ENCODE results near the gene FNIP1.
"Not testable (repeated sequence)": the region's sequence is repeated elsewhere in the genome, so short reads cannot be mapped to it uniquely, and the experiment has no call there.

The FNIP1 gene

DNA sequence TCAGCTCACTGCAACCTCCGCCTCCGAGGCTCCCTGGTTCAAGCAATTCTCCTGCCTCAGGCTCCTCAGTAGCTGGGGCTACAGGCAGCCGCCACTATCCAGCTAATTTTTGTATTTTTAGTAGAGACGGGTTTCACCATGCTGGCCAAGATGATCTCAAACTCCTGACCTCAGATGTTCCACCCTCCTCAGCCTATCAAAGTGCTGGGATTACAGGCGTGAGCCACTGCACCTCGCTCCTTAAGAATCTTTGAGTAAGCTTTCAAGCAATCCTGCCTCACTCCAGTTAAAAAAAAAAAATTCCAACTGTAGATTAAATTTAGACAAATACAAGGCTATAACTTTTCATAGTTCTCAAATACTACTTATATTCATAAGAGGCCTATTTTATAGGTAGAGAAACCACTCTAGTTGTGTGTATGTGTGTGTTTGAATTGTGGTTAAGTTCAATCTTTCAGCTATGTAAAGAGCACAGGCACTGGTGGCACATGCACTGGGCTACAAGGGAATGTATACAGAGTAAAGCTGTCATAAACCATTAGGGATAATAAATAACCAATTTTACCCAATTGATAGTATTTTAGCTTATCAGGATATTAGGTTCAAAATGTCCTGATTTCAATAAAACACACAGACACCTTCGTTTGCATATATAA, 111.2 kb downstream of the FNIP1 start:
- Histone ChIP-seq H3K9ac (ENCODE audit: low read length in 2 of 2) (no peak overlapping the region), H3K27me3 (ENCODE audit: control insufficient read depth in 1 of 2, insufficient read depth in 2 of 2, low read length in 2 of 2) (no peaks in the 10 kb centered on the region), H3K27ac (ENCODE audit: low read length) (no peak overlapping the region), H3K4me1 (ENCODE audit: control insufficient read depth, insufficient read depth, low read length) (peaks cover 2% of the 10 kb centered on the region), H3K36me3 (ENCODE audit: control insufficient read depth in 2 of 2, insufficient read depth in 2 of 2, low read length in 2 of 2) (peaks cover 0 to 7% of the 10 kb centered on the region in 2 donors), H3K9me3 (ENCODE audit: control insufficient read depth in 2 of 2, low read length in 2 of 2) (no peaks in the 10 kb centered on the region), H3K4me3 (ENCODE audit: low read length in 2 of 2) (no peak overlapping the region)

DNA sequence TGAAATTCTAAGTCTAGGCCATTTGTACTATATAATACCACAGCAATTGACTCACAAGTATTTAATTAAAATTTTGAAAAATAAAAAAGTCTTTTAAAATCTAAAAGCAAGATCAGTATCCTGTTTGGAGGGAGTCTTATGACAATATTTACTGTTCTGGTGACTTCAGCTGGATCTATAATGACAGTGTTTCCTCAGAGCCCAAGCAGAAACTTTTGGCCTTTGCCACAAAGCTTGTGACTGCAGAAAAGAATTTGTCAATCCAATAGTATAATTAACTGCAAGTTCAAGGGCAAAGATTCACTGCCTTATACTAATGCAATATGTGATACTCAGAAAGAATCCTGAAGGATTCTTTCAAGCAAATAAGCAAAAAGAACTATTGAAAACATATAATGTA, 112.2 kb downstream of the FNIP1 start:
- no peak overlapping the region for H3K9ac ChIP-seq (ENCODE audit: low read length in 2 of 2)
- H3K4me3 ChIP-seq (ENCODE audit: low read length in 2 of 2), result no peak overlapping the region
- no peaks in the 10 kb centered on the region for H3K27me3 ChIP-seq (ENCODE audit: control insufficient read depth in 1 of 2, insufficient read depth in 2 of 2, low read length in 2 of 2)
- peaks cover 2% of the 10 kb centered on the region for H3K4me1 ChIP-seq (ENCODE audit: control insufficient read depth, insufficient read depth, low read length)
- peaks cover 0 to 3% of the 10 kb centered on the region in 2 donors for H3K36me3 ChIP-seq (ENCODE audit: control insufficient read depth in 2 of 2, insufficient read depth in 2 of 2, low read length in 2 of 2)
- H3K27ac ChIP-seq (ENCODE audit: low read length), result no peak overlapping the region
- no peaks in the 10 kb centered on the region for H3K9me3 ChIP-seq (ENCODE audit: control insufficient read depth in 2 of 2, low read length in 2 of 2)

DNA sequence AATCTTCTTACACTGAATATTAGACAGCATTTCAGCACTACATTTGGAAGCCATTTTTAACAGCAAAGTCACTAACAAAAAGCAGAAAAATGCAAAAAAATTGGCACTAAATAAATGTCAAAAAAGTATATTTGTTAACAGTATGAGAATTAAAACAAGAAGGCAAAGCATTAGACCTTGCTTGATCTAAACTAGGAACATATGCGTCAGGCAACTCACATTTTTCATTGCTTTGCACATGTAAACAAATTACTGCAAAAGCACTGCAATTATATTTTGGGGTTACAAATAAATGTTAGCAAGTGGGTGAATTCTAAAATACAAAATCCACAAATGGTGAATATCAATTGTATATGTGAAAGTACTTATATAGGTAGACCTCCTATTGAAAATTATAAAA, 112.8 kb downstream of the FNIP1 start:
- Histone ChIP-seq H3K27me3 (ENCODE audit: control insufficient read depth in 1 of 2, insufficient read depth in 2 of 2, low read length in 2 of 2) (no peaks in the 10 kb centered on the region), H3K36me3 (ENCODE audit: control insufficient read depth in 2 of 2, insufficient read depth in 2 of 2, low read length in 2 of 2) (peaks cover 0 to 3% of the 10 kb centered on the region in 2 donors), H3K9ac (ENCODE audit: low read length in 2 of 2) (no peak overlapping the region), H3K9me3 (ENCODE audit: control insufficient read depth in 2 of 2, low read length in 2 of 2) (no peaks in the 10 kb centered on the region), H3K27ac (ENCODE audit: low read length) (no peak overlapping the region), H3K4me1 (ENCODE audit: control insufficient read depth, insufficient read depth, low read length) (peaks cover 2% of the 10 kb centered on the region), H3K4me3 (ENCODE audit: low read length in 2 of 2) (no peak overlapping the region)

DNA sequence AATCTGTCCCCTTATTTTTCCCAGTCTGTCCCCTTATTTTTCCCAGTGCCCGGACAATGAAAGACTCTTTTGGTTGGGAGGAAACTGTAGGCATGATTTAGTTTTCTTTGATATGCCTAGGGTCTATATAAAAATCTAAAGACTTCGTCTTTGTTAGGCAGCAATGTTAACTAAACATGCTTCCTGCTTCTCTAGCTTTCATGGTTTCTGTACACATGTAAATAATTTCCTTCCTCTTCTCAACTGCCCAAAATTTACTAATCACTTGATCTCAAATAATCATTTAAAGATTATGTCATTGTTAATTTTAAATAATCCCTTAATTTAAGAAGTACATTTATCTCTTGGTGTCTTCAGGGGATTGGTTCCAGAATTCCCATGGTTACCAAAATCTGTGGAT, 114.0 kb downstream of the FNIP1 start:
- Histone ChIP-seq H3K27ac (ENCODE audit: low read length) (no peak overlapping the region), H3K36me3 (ENCODE audit: control insufficient read depth in 2 of 2, insufficient read depth in 2 of 2, low read length in 2 of 2) (peaks cover 3% of the 10 kb centered on the region in 2 donors)

DNA sequence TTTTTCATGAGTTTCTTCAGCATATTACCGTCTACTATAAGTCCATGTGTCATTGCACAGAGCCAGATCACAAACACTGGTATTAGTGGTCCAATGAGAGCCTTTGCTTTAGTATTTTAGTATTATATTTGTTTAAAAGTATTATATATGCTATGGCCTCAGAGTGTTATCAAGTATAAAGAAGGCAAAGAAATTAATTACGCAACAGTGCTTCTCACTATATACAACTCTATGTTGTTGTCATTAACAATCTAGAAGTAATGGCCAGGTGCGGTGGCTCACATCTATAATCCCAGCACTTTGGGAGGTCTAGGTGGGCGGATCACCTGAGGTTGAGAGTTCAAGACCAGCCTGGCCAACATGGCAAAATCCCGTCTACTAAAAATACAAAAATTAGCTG, 114.6 kb downstream of the FNIP1 start:
- Histone ChIP-seq H3K36me3 (ENCODE audit: control insufficient read depth in 2 of 2, insufficient read depth in 2 of 2, low read length in 2 of 2) (peaks cover 4 to 6% of the 10 kb centered on the region in 2 donors), H3K27me3 (ENCODE audit: control insufficient read depth in 1 of 2, insufficient read depth in 2 of 2, low read length in 2 of 2) (no peaks in the 10 kb centered on the region), H3K4me3 (ENCODE audit: low read length in 2 of 2) (no peak overlapping the region), H3K27ac (ENCODE audit: low read length) (no peak overlapping the region), H3K4me1 (ENCODE audit: control insufficient read depth, insufficient read depth, low read length) (peaks cover 2% of the 10 kb centered on the region), H3K9ac (ENCODE audit: low read length in 2 of 2) (no peak overlapping the region), H3K9me3 (ENCODE audit: control insufficient read depth in 2 of 2, low read length in 2 of 2) (no peaks in the 10 kb centered on the region)

More for the DNA sequence above, 114.0 kb downstream of the FNIP1 start:
- no peak overlapping the region for H3K9ac ChIP-seq (ENCODE audit: low read length in 2 of 2)
- H3K4me3 ChIP-seq (ENCODE audit: low read length in 2 of 2), result no peak overlapping the region
- peaks cover 2% of the 10 kb centered on the region for H3K4me1 ChIP-seq (ENCODE audit: control insufficient read depth, insufficient read depth, low read length)
- H3K27me3 ChIP-seq (ENCODE audit: control insufficient read depth in 1 of 2, insufficient read depth in 2 of 2, low read length in 2 of 2), result no peaks in the 10 kb centered on the region
- H3K9me3 ChIP-seq (ENCODE audit: control insufficient read depth in 2 of 2, low read length in 2 of 2), result no peaks in the 10 kb centered on the region

DNA sequence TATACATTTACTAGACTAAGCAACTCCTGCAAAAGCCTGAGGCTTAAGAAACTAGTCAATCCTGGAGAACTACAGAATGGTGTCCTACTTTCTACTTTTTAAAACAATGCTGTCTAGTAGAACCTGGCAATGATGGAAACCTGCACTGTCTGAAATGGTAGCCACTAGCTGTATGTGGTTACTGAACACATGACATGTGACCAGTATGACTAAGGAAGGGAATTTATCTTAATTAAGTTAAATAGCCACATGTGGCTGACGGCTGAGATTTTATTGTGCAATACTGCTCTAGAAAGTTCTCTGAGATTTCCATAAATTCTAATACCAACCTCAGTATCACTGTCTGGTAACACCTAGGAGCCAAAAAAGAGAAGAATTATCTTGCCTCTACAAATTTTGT, 116.9 kb downstream of the FNIP1 start:
- Histone ChIP-seq H3K9me3 (ENCODE audit: control insufficient read depth in 2 of 2, low read length in 2 of 2) (no peaks in the 10 kb centered on the region), H3K4me1 (ENCODE audit: control insufficient read depth, insufficient read depth, low read length) (peaks cover 2% of the 10 kb centered on the region), H3K27me3 (ENCODE audit: control insufficient read depth in 1 of 2, insufficient read depth in 2 of 2, low read length in 2 of 2) (no peaks in the 10 kb centered on the region), H3K9ac (ENCODE audit: low read length in 2 of 2) (no peak overlapping the region), H3K27ac (ENCODE audit: low read length) (no peak overlapping the region), H3K36me3 (ENCODE audit: control insufficient read depth in 2 of 2, insufficient read depth in 2 of 2, low read length in 2 of 2) (peaks cover 11 to 12% of the 10 kb centered on the region in 2 donors), H3K4me3 (ENCODE audit: low read length in 2 of 2) (no peak overlapping the region)

DNA sequence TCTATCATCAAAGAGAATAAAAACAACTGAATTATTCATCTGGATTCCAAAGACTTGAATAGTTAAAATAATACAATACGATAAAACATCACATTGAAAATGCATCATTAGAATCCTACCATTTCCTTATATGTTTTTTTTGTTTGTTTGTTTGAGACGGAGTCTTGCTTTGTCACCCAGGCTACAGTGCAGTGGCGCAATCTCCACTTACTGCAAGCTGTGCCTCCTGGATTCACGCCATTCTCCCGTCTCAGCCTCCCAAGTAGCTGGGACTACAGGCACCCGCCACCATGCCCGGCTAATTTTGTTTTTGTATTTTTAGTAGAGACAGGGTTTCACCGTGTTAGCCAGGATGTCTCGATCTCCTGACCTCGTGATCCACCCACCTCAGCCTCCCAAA, 118.5 kb downstream of the FNIP1 start:
- H3K27me3 ChIP-seq (ENCODE audit: control insufficient read depth in 1 of 2, insufficient read depth in 2 of 2, low read length in 2 of 2); H3K9me3 ChIP-seq (ENCODE audit: control insufficient read depth in 2 of 2, low read length in 2 of 2); H3K27ac ChIP-seq (ENCODE audit: low read length); H3K4me3 ChIP-seq (ENCODE audit: low read length in 2 of 2); H3K9ac ChIP-seq (ENCODE audit: low read length in 2 of 2); H3K4me1 ChIP-seq (ENCODE audit: control insufficient read depth, insufficient read depth, low read length): not testable (repeated sequence)
- H3K36me3 ChIP-seq (ENCODE audit: control insufficient read depth in 2 of 2, insufficient read depth in 2 of 2, low read length in 2 of 2), result peaks cover 11 to 12% of the 10 kb centered on the region in 2 donors

DNA sequence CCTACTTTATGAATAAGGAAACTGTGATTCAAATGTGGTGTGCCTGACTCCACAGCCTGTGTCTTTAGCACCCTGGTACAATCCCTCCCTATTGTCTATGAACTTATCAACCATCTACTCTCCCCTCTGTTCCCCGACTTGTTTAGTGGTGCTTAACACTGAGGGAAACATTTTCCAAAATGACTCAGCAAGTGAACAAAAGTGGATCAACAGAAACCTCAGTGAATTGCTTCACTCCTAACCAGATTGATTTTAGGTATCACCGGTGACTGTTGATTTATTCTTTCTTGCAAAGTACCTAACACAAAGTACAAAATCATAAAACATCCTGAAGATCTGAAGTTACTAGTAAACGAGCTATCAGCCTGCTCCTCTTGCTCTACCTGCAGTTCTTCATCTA, 119.7 kb downstream of the FNIP1 start:
- Histone ChIP-seq H3K4me3 (ENCODE audit: low read length in 2 of 2) (no peak overlapping the region), H3K36me3 (ENCODE audit: control insufficient read depth in 2 of 2, insufficient read depth in 2 of 2, low read length in 2 of 2) (peaks cover 11 to 12% of the 10 kb centered on the region in 2 donors), H3K27me3 (ENCODE audit: control insufficient read depth in 1 of 2, insufficient read depth in 2 of 2, low read length in 2 of 2) (no peaks in the 10 kb centered on the region), H3K27ac (ENCODE audit: low read length) (no peak overlapping the region), H3K9ac (ENCODE audit: low read length in 2 of 2) (no peak overlapping the region), H3K4me1 (ENCODE audit: control insufficient read depth, insufficient read depth, low read length) (peaks cover 18% of the 10 kb centered on the region), H3K9me3 (ENCODE audit: control insufficient read depth in 2 of 2, low read length in 2 of 2) (no peaks in the 10 kb centered on the region)

DNA sequence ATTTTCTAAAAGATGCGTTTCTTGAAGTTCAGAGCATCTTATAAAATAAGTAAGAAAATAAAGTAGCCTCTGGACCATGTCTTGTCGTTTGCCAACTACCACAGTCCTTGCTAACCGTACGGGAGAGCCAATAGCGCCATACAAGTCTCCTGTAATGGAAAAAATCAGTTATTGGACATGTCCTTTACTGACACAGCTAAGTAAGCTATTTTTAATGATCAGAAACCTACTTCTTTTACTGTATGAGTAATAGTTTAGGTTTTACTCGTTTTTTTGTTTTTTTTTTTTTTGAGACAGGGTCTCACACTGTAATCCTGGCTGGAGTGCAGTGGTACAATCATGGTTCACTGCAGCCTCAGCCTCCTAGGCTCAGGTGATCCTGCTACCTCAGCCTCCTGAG, 124.0 kb downstream of the FNIP1 start:
- Histone ChIP-seq H3K36me3 (ENCODE audit: control insufficient read depth in 2 of 2, insufficient read depth in 2 of 2, low read length in 2 of 2) (peaks cover 8 to 11% of the 10 kb centered on the region in 2 donors), H3K9ac (ENCODE audit: low read length in 2 of 2) (peak overlapping the region in 1 of 2 donors; percentile 3), H3K27ac (ENCODE audit: low read length) (peak overlapping the region; percentile 64), H3K4me1 (ENCODE audit: control insufficient read depth, insufficient read depth, low read length) (peaks cover 38% of the 10 kb centered on the region), H3K27me3 (ENCODE audit: control insufficient read depth in 1 of 2, insufficient read depth in 2 of 2, low read length in 2 of 2) (no peaks in the 10 kb centered on the region), H3K4me3 (ENCODE audit: low read length in 2 of 2) (peak overlapping the region; percentile 17 to 41), H3K9me3 (ENCODE audit: control insufficient read depth in 2 of 2, low read length in 2 of 2) (no peaks in the 10 kb centered on the region)

DNA sequence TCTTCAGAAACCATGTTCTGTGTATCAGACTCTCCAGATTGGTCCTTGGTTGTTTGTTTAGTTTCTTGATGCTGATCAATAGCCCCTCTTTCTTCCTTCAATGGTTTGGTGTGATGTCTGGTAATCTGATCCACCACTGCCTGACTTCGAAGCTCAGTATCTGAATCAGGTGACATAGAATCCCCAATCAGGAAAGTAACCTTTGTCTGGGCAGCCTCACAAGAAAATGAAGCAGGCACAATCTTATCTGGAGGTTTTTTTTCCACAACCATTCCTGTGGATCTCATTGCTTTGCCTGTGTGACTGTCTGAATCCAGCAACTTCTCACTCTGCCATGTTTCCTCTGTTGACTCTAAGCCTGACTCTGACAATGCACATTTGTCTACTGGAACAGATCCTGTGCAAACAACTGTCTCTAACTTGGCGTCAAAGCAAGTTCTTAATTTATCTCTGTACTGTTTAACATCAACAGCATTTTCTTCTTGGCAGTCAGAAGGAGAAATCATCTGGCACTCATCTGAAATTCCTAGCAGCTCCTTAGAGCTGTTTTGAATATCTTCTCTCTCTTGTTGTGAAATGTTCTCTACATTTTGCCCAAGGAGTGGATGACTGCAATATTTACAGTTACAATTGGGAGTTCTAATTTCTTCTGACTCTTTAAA, 124.7 kb downstream of the FNIP1 start:
- Histone ChIP-seq H3K4me3 (ENCODE audit: low read length in 2 of 2) (peak overlapping the region; percentile 24 to 41), H3K27ac (ENCODE audit: low read length) (peak overlapping the region; percentile 64), H3K36me3 (ENCODE audit: control insufficient read depth in 2 of 2, insufficient read depth in 2 of 2, low read length in 2 of 2) (peaks cover 7 to 8% of the 10 kb centered on the region in 2 donors), H3K4me1 (ENCODE audit: control insufficient read depth, insufficient read depth, low read length) (peaks cover 38% of the 10 kb centered on the region), H3K27me3 (ENCODE audit: control insufficient read depth in 1 of 2, insufficient read depth in 2 of 2, low read length in 2 of 2) (no peaks in the 10 kb centered on the region), H3K9ac (ENCODE audit: low read length in 2 of 2) (peak overlapping the region in 1 of 2 donors; percentile 10), H3K9me3 (ENCODE audit: control insufficient read depth in 2 of 2, low read length in 2 of 2) (no peaks in the 10 kb centered on the region)

DNA sequence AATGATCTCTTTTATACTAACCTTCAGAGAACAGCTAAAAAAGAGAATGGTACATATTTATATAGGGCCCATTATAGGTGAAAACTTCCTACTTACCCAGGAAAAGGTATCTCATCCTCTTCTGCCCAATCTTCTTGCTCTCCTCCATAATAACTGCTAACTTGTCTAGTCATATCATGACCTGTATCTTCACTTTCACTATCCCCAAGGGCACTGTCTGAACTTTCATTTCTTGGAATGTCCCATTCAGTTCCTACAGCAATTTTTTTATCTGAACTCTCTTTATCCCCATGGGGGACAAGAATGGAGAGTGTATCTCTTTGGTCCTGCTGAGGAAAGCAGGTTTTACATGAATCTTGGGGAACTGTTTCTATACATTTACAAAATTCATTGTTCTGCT, 125.4 kb downstream of the FNIP1 start:
- Histone ChIP-seq H3K4me3 (ENCODE audit: low read length in 2 of 2) (no peak overlapping the region), H3K27me3 (ENCODE audit: control insufficient read depth in 1 of 2, insufficient read depth in 2 of 2, low read length in 2 of 2) (no peaks in the 10 kb centered on the region), H3K9ac (ENCODE audit: low read length in 2 of 2) (peak overlapping the region in 1 of 2 donors; percentile 10), H3K27ac (ENCODE audit: low read length) (peak overlapping the region; percentile 64), H3K9me3 (ENCODE audit: control insufficient read depth in 2 of 2, low read length in 2 of 2) (no peaks in the 10 kb centered on the region), H3K36me3 (ENCODE audit: control insufficient read depth in 2 of 2, insufficient read depth in 2 of 2, low read length in 2 of 2) (peaks cover under 1% of the 10 kb centered on the region in 2 donors), H3K4me1 (ENCODE audit: control insufficient read depth, insufficient read depth, low read length) (peaks cover 38% of the 10 kb centered on the region)
